Measurements from ENCODE around the gene RGL3.
"Not testable (repeated sequence)": the region's sequence is repeated elsewhere in the genome, so short reads cannot be mapped to it uniquely, and the experiment has no call there.

RGL3 gene

GRCh38 chr19:11414544-11414943, 4.6 kb downstream of the RGL3 start:
- no peak for TF ChIP-seq CTCF (IDR thresholded peaks at IDR 0.05; ENCODE audit: low read length)
- no peak for TF ChIP-seq EZH2 (IDR thresholded peaks at IDR 0.05; ENCODE audit: borderline replicate concordance, low read length)
- H3K9me3 ChIP-seq (ENCODE audit: low read length) = no peaks in the 10 kb centered on the region
- H3K36me3 ChIP-seq (ENCODE audit: insufficient read depth, low read length) = no peaks in the 10 kb centered on the region
- H2AFZ ChIP-seq (ENCODE audit: low read length) = no peak overlapping the region
- H3K9me2 ChIP-seq (ENCODE audit: low read depth, low read length) = no peaks in the 10 kb centered on the region
- no peaks in the 10 kb centered on the region for H3K79me2 ChIP-seq (ENCODE audit: insufficient read depth, low read length)
- H4K20me1 ChIP-seq (ENCODE audit: insufficient read depth, low read length) = no peaks in the 10 kb centered on the region
- H3K4me1 ChIP-seq (ENCODE audit: insufficient read depth, low read length, severe bottlenecking) = peaks cover 8% of the 10 kb centered on the region
- no peaks in the 10 kb centered on the region for H3F3A ChIP-seq (ENCODE audit: insufficient read depth, low read length)
- H3K4me3 ChIP-seq (ENCODE audit: low read depth, low read length, poor library complexity, severe bottlenecking) = no peak overlapping the region
- no peak overlapping the region for H3K9ac ChIP-seq (ENCODE audit: low read length)
- no peak overlapping the region for H3K27ac ChIP-seq (ENCODE audit: low read depth, low read length, poor library complexity, severe bottlenecking)
- H3K27me3 ChIP-seq (ENCODE audit: insufficient read depth, low read length) = no peaks in the 10 kb centered on the region
- no peak overlapping the region for H3K4me2 ChIP-seq (ENCODE audit: low read length)

- no peak overlapping the region for H2AFZ ChIP-seq (ENCODE audit: low read length)
- H3K9ac ChIP-seq (ENCODE audit: low read length) = no peak overlapping the region
- H3K27ac ChIP-seq (ENCODE audit: low read depth, low read length, poor library complexity, severe bottlenecking) = no peak overlapping the region
- no peaks in the 10 kb centered on the region for H3F3A ChIP-seq (ENCODE audit: insufficient read depth, low read length)
- no peaks in the 10 kb centered on the region for H3K79me2 ChIP-seq (ENCODE audit: insufficient read depth, low read length)
- TF ChIP-seq EZH2 (IDR thresholded peaks at IDR 0.05; ENCODE audit: borderline replicate concordance, low read length) (no peak), CTCF (IDR thresholded peaks at IDR 0.05; ENCODE audit: low read length) (no peak)
- H3K4me2 ChIP-seq (ENCODE audit: low read length) = no peak overlapping the region
- H3K27me3 ChIP-seq (ENCODE audit: insufficient read depth, low read length) = no peaks in the 10 kb centered on the region
- no peaks in the 10 kb centered on the region for H3K4me1 ChIP-seq (ENCODE audit: insufficient read depth, low read length, severe bottlenecking)
- no peak overlapping the region for H3K4me3 ChIP-seq (ENCODE audit: low read depth, low read length, poor library complexity, severe bottlenecking)
- H3K9me2 ChIP-seq (ENCODE audit: low read depth, low read length) = no peaks in the 10 kb centered on the region
- H3K36me3 ChIP-seq (ENCODE audit: insufficient read depth, low read length) = no peaks in the 10 kb centered on the region
- no peaks in the 10 kb centered on the region for H4K20me1 ChIP-seq (ENCODE audit: insufficient read depth, low read length)
- H3K9me3 ChIP-seq (ENCODE audit: low read length) = no peaks in the 10 kb centered on the region
Observed at GRCh38 chr19:11410682-11411081, 8.4 kb downstream of the RGL3 start.

GRCh38 chr19:11408591-11408990, 10.5 kb downstream of the RGL3 start:
- Histone ChIP-seq H3K9me3 (ENCODE audit: low read length) (no peaks in the 10 kb centered on the region), H3K9ac (ENCODE audit: low read length) (no peak overlapping the region), H3K4me3 (ENCODE audit: low read depth, low read length, poor library complexity, severe bottlenecking) (no peak overlapping the region), H3K36me3 (ENCODE audit: insufficient read depth, low read length) (no peaks in the 10 kb centered on the region), H3K27ac (ENCODE audit: low read depth, low read length, poor library complexity, severe bottlenecking) (no peak overlapping the region), H3K9me2 (ENCODE audit: low read depth, low read length) (no peaks in the 10 kb centered on the region), H4K20me1 (ENCODE audit: insufficient read depth, low read length) (no peaks in the 10 kb centered on the region), H3K27me3 (ENCODE audit: insufficient read depth, low read length) (no peaks in the 10 kb centered on the region), H2AFZ (ENCODE audit: low read length) (no peak overlapping the region), H3K79me2 (ENCODE audit: insufficient read depth, low read length) (no peaks in the 10 kb centered on the region), H3K4me2 (ENCODE audit: low read length) (no peak overlapping the region), H3F3A (ENCODE audit: insufficient read depth, low read length) (no peaks in the 10 kb centered on the region), H3K4me1 (ENCODE audit: insufficient read depth, low read length, severe bottlenecking) (no peaks in the 10 kb centered on the region)
- TF ChIP-seq EZH2 (IDR thresholded peaks at IDR 0.05; ENCODE audit: borderline replicate concordance, low read length) = no peak
- no peak for TF ChIP-seq CTCF (IDR thresholded peaks at IDR 0.05; ENCODE audit: low read length)

GRCh38 chr19:11406703-11407236, 12.3 kb downstream of the RGL3 start:
- H3K27ac ChIP-seq (ENCODE audit: low read depth, low read length, poor library complexity, severe bottlenecking); H2AFZ ChIP-seq (ENCODE audit: low read length); H4K20me1 ChIP-seq (ENCODE audit: insufficient read depth, low read length); H3K27me3 ChIP-seq (ENCODE audit: insufficient read depth, low read length); H3K4me2 ChIP-seq (ENCODE audit: low read length); H3F3A ChIP-seq (ENCODE audit: insufficient read depth, low read length); H3K9me3 ChIP-seq (ENCODE audit: low read length); H3K36me3 ChIP-seq (ENCODE audit: insufficient read depth, low read length); H3K9ac ChIP-seq (ENCODE audit: low read length); H3K4me3 ChIP-seq (ENCODE audit: low read depth, low read length, poor library complexity, severe bottlenecking); H3K4me1 ChIP-seq (ENCODE audit: insufficient read depth, low read length, severe bottlenecking); H3K9me2 ChIP-seq (ENCODE audit: low read depth, low read length); H3K79me2 ChIP-seq (ENCODE audit: insufficient read depth, low read length): not testable (repeated sequence)

Measured in OCI-LY1 (cell line).